Fibroblast of mammary gland (primary cell): ENCODE data around the gene OSCP1.
"Not testable (repeated sequence)": the region's sequence is repeated elsewhere in the genome, so short reads cannot be mapped to it uniquely, and the experiment has no call there.

Experiments
- DNase-seq: peaks from one replicate; pipeline ENCODE4 v3.0.0-alpha.2; 2010; ENCODE audit warnings: low read depth
- H3K4me3 ChIP-seq: 2 replicates; pipeline ENCODE4 v1.5.1; 2011; ENCODE audit warnings: low read depth, mild to moderate bottlenecking, low read length, moderate library complexity; ENCODE audit not compliant: control insufficient read depth
- CTCF ChIP-seq: conservative IDR thresholded peaks from 2 replicates; pipeline ENCODE4 v1.5.1; 2011; ENCODE audit warnings: low read depth, low read length, inconsistent platforms; ENCODE audit not compliant: control insufficient read depth, insufficient read depth

Gene OSCP1

GRCh38 chr1:36450270-36450918 is at the start of gene OSCP1:
Gene OSCP1, minus strand, starts transcription at chr1:36450451. Its CDS starts 82 bp downstream, at chr1:36450369.
- H3K4me3 ChIP-seq, result peak within 1 kb of the TSS; percentile 68
- TF ChIP-seq CTCF, result no peak
- DNase-seq, result peak; percentile 96

- H3K4me3 ChIP-seq, result no peak overlapping the region
- no peak for DNase-seq
- TF ChIP-seq CTCF, result no peak
Measured at GRCh38 chr1:36497207-36497606, 47.0 kb upstream of the OSCP1 start.

GRCh38 chr1:36494971-36495370 is 44.7 kb upstream of the OSCP1 start:
- no peak for TF ChIP-seq CTCF
- no peak for DNase-seq
- no peak overlapping the region for H3K4me3 ChIP-seq

- no peak overlapping the region for H3K4me3 ChIP-seq
- DNase-seq, result no peak
- no peak for TF ChIP-seq CTCF
Measured at GRCh38 chr1:36493524-36493923, 43.3 kb upstream of the OSCP1 start.

GRCh38 chr1:36492491-36492890 is 42.2 kb upstream of the OSCP1 start:
- DNase-seq, result no peak
- TF ChIP-seq CTCF, result no peak
- no peak overlapping the region for H3K4me3 ChIP-seq

GRCh38 chr1:36489258-36490051 is 39.2 kb upstream of the OSCP1 start:
- not testable (repeated sequence) for DNase-seq

GRCh38 chr1:36487906-36488305 is 37.7 kb upstream of the OSCP1 start:
- no peak for DNase-seq
- no peak overlapping the region for H3K4me3 ChIP-seq
- no peak for TF ChIP-seq CTCF

More at GRCh38 chr1:36489258-36490051, 39.2 kb upstream of the OSCP1 start:
- not testable (repeated sequence) for H3K4me3 ChIP-seq

- not testable (repeated sequence) for H3K4me3 ChIP-seq
Measured at GRCh38 chr1:36487336-36487725, 37.1 kb upstream of the OSCP1 start.

More at GRCh38 chr1:36487336-36487725, 37.1 kb upstream of the OSCP1 start:
- DNase-seq, result not testable (repeated sequence)
